T-helper 17 cell (primary cell): ENCODE results near the gene CLDN9. TPM values are rescaled to one million over a fixed set of nuclear protein-coding genes. Genes with fewer than 3 reads are reported as not detected.
A peak's percentile ranks its signal among the peaks of the same experiment; 100 is the strongest.

ENCODE experiments used
- ATAC-seq: fragments of 150-1000 bp; cut with Tn5 transposase; 2 replicates; pipeline ENCODE4 v1.10.0; 2021; ENCODE audit warnings: mild to moderate bottlenecking, moderate library complexity
- DNase-seq, 3 donors: peaks; one replicate each; pipeline versions ENCODE4 v3.0.0 to v3.0.0-alpha.2; 2020 to 2021
- H3K9me3 ChIP-seq: one replicate; pipeline ENCODE4 v1.7.0; 2013; ENCODE audit warnings: low read length, mild to moderate bottlenecking; ENCODE audit not compliant: control insufficient read depth, poor library complexity, severe bottlenecking
- H3K27ac Mint-ChIP-seq: one replicate; pipeline ENCODE4 v1.8.0; 2022; ENCODE audit warnings: mild to moderate bottlenecking, moderate library complexity, mixed read lengths
- H3K27me3 Mint-ChIP-seq: one replicate; pipeline ENCODE4 v1.8.0; 2022; ENCODE audit warnings: mixed read lengths
- H3K36me3 Mint-ChIP-seq: one replicate; pipeline ENCODE4 v1.8.0; 2022; ENCODE audit warnings: low read depth, mixed read lengths
- H3K4me1 Mint-ChIP-seq: one replicate; pipeline ENCODE4 v1.8.0; 2022; ENCODE audit warnings: mild to moderate bottlenecking, mixed read lengths
- H3K4me3 Mint-ChIP-seq: one replicate; pipeline ENCODE4 v1.8.0; 2022; ENCODE audit warnings: mild to moderate bottlenecking, moderate library complexity, mixed read lengths
- total RNA-seq, 4 donors: library from RNA in 2 of 4; stranded (reverse) in 2 of 4; gene quantifications; one replicate each; pipeline ENCODE4 v1.2.3 and lab custom pipeline; 2022 to 2026

CLDN9 gene
- total RNA-seq, 2 donors from 2014 or later, result not detected

GRCh38 chr16:3057181-3058138 is 44.7 kb downstream of the CLDN9 start:
- Mint-ChIP-seq H3K27ac (peak overlapping the region; percentile 74), H3K27me3 (no peaks in the 10 kb centered on the region), H3K4me3 (peak overlapping the region; percentile 21), H3K36me3 (peaks cover 5% of the 10 kb centered on the region), H3K4me1 (peaks cover 24% of the 10 kb centered on the region)
- H3K9me3 ChIP-seq, result no peaks in the 10 kb centered on the region
- ATAC-seq, result no peak
- DNase-seq, result no peak

- DNase-seq (peak in 2 of 3 donors; percentile 39 to 41), ATAC-seq (peak; percentile 66)
- H3K36me3 Mint-ChIP-seq, result peaks cover 5% of the 10 kb centered on the region
- H3K27me3 Mint-ChIP-seq, result no peaks in the 10 kb centered on the region
- peak overlapping the region; percentile 91 for H3K27ac Mint-ChIP-seq
- H3K9me3 ChIP-seq, result no peaks in the 10 kb centered on the region
- peak overlapping the region; percentile 93 for H3K4me3 Mint-ChIP-seq
- peaks cover 32% of the 10 kb centered on the region for H3K4me1 Mint-ChIP-seq
These were observed 45.7 kb downstream of the CLDN9 start for GRCh38 chr16:3058139-3059030.

- peak overlapping the region; percentile 91 for H3K27ac Mint-ChIP-seq
- H3K27me3 Mint-ChIP-seq, result no peaks in the 10 kb centered on the region
- peaks cover 30% of the 10 kb centered on the region for H3K4me1 Mint-ChIP-seq
- H3K36me3 Mint-ChIP-seq, result no peaks in the 10 kb centered on the region
- no peaks in the 10 kb centered on the region for H3K9me3 ChIP-seq
- DNase-seq (peak; percentile 84 to 91 (median 90)), ATAC-seq (peak; percentile 92)
- peak overlapping the region; percentile 93 for H3K4me3 Mint-ChIP-seq
These were observed 46.5 kb downstream of the CLDN9 start for GRCh38 chr16:3059041-3059722.

- Mint-ChIP-seq H3K27me3 (no peaks in the 10 kb centered on the region), H3K4me1 (peaks cover 30% of the 10 kb centered on the region), H3K27ac (peak overlapping the region; percentile 91), H3K4me3 (peak overlapping the region; percentile 93), H3K36me3 (no peaks in the 10 kb centered on the region)
- DNase-seq, result no peak
- no peak for ATAC-seq
- no peaks in the 10 kb centered on the region for H3K9me3 ChIP-seq
These were observed 47.1 kb downstream of the CLDN9 start for GRCh38 chr16:3059723-3060242.

- peak overlapping the region; percentile 93 for H3K4me3 Mint-ChIP-seq
- peaks cover 2% of the 10 kb centered on the region for H3K36me3 Mint-ChIP-seq
- no peaks in the 10 kb centered on the region for H3K9me3 ChIP-seq
- ATAC-seq, result no peak
- H3K27ac Mint-ChIP-seq, result peak overlapping the region; percentile 91
- DNase-seq, result no peak
- no peaks in the 10 kb centered on the region for H3K27me3 Mint-ChIP-seq
- peaks cover 28% of the 10 kb centered on the region for H3K4me1 Mint-ChIP-seq
These were observed 47.8 kb downstream of the CLDN9 start for GRCh38 chr16:3060339-3061127.

- H3K4me3 Mint-ChIP-seq, result no peak overlapping the region
- H3K36me3 Mint-ChIP-seq, result peaks cover 11% of the 10 kb centered on the region
- no peaks in the 10 kb centered on the region for H3K9me3 ChIP-seq
- peak overlapping the region; percentile 100 for H3K27ac Mint-ChIP-seq
- no peaks in the 10 kb centered on the region for H3K27me3 Mint-ChIP-seq
- no peak for ATAC-seq
- H3K4me1 Mint-ChIP-seq, result peaks cover 34% of the 10 kb centered on the region
- no peak for DNase-seq
These were observed 49.8 kb downstream of the CLDN9 start for GRCh38 chr16:3062553-3062952.

GRCh38 chr16:3063625-3064386 is 51.1 kb downstream of the CLDN9 start:
- H3K9me3 ChIP-seq, result no peaks in the 10 kb centered on the region
- Mint-ChIP-seq H3K27me3 (no peaks in the 10 kb centered on the region), H3K27ac (peak overlapping the region; percentile 100), H3K4me3 (peak overlapping the region; percentile 99), H3K36me3 (peaks cover 14% of the 10 kb centered on the region), H3K4me1 (peaks cover 39% of the 10 kb centered on the region)
- DNase-seq, result no peak
- no peak for ATAC-seq

Other genes with a start within 250 kb of the CLDN9 start
- gene ELOB, start 235.6 kb upstream of the CLDN9 start, total RNA-seq, result 100 to 1,000 TPM; 121 to 131 TPM
- gene PRSS33, start 225.4 kb upstream of the CLDN9 start, total RNA-seq, result not detected
- not detected for gene PRSS41, start 214.5 kb upstream of the CLDN9 start, total RNA-seq
- 1 to 10 TPM in 1 of 2 donors, not detected in 1; 1.6 TPM for gene PRSS21, start 195.7 kb upstream of the CLDN9 start, total RNA-seq
- gene ZG16B, start 182.6 kb upstream of the CLDN9 start, total RNA-seq, result not detected
- gene PRSS22, start 154.8 kb upstream of the CLDN9 start, total RNA-seq, result under 1 TPM; 0.37 to 0.92 TPM
- 10 to 100 TPM; 11.6 to 15.1 TPM for gene FLYWCH2, start 129.7 kb upstream of the CLDN9 start, total RNA-seq
- gene FLYWCH1, start 101.0 kb upstream of the CLDN9 start, total RNA-seq, result 10 to 100 TPM; 41.4 to 97.1 TPM
- not detected for gene KREMEN2, start 48.6 kb upstream of the CLDN9 start, total RNA-seq
- 1 to 10 TPM; 1.7 to 2.7 TPM for gene PAQR4, start 43.6 kb upstream of the CLDN9 start, total RNA-seq
- gene PKMYT1, start 32.5 kb upstream of the CLDN9 start, total RNA-seq, result not detected
- gene CLDN6, start 5.3 kb downstream of the CLDN9 start, total RNA-seq, result not detected
- 1 to 10 TPM in 1 of 2 donors, under 1 TPM in 1; 0.92 to 1.3 TPM for gene TNFRSF12A, start 7.4 kb downstream of the CLDN9 start, total RNA-seq
- gene HCFC1R1, start 11.0 kb downstream of the CLDN9 start, total RNA-seq, result 10 to 100 TPM; 10.6 to 14.4 TPM
- 10 to 100 TPM; 21.3 to 23.7 TPM for gene THOC6, start 11.1 kb downstream of the CLDN9 start, total RNA-seq
- gene BICDL2, start 24.0 kb downstream of the CLDN9 start, total RNA-seq, result not detected
- 1 to 10 TPM; 1.4 to 1.5 TPM for gene MMP25, start 33.6 kb downstream of the CLDN9 start, total RNA-seq
- gene IL32, start 52.7 kb downstream of the CLDN9 start, total RNA-seq, result 1,000 to 10,000 TPM; 1,099 to 1,147 TPM
- under 1 TPM; 0.12 to 0.26 TPM for gene ZSCAN10, start 86.4 kb downstream of the CLDN9 start, total RNA-seq
- not detected for gene ZNF205, start 99.7 kb downstream of the CLDN9 start, total RNA-seq
- 1 to 10 TPM; 3.1 to 3.4 TPM for gene ZNF213, start 122.1 kb downstream of the CLDN9 start, total RNA-seq
- gene OR1F1, start 175.3 kb downstream of the CLDN9 start, total RNA-seq, result not detected
- gene ZNF200, start 222.2 kb downstream of the CLDN9 start, total RNA-seq, result 1 to 10 TPM; 3.2 to 4.8 TPM
- gene MEFV, start 243.7 kb downstream of the CLDN9 start, total RNA-seq, result 1 to 10 TPM in 1 of 2 donors, under 1 TPM in 1; 0.81 to 2.2 TPM